H9 (cell line): ENCODE measurements around the gene RNASE8. TPM values are rescaled to one million over a fixed set of nuclear protein-coding genes. Genes with fewer than 3 reads are reported as not detected.
A peak's percentile ranks its signal among the peaks of the same experiment; 100 is the strongest.

Source experiments
- DNase-seq: peaks from one replicate; pipeline ENCODE4 v3.0.0-alpha.2; 2017
- H2AFZ ChIP-seq: one replicate; pipeline ENCODE4 v1.6.1; 2013; ENCODE audit warnings: mild to moderate bottlenecking, low read length, control low read depth, moderate library complexity
- H2AK5ac ChIP-seq: 2 replicates; pipeline ENCODE4 v1.6.1; 2013; ENCODE audit warnings: low read length, control low read depth, mixed read lengths; ENCODE audit not compliant: insufficient read length
- H2BK120ac ChIP-seq: one replicate; pipeline ENCODE4 v1.6.1; 2013; ENCODE audit warnings: low read depth, mild to moderate bottlenecking, low read length, control low read depth, inconsistent platforms; ENCODE audit not compliant: poor library complexity, severe bottlenecking
- H2BK12ac ChIP-seq: 2 replicates; pipeline ENCODE4 v1.6.1; 2013; ENCODE audit warnings: low read length, control low read depth, mixed read lengths, low read depth; ENCODE audit not compliant: insufficient read length
- H2BK15ac ChIP-seq: 2 replicates; pipeline ENCODE4 v1.6.1; 2013; ENCODE audit warnings: low read depth, low read length, control low read depth
- H2BK20ac ChIP-seq: one replicate; pipeline ENCODE4 v1.6.1; 2013; ENCODE audit warnings: low read depth, mild to moderate bottlenecking, low read length, control low read depth, inconsistent platforms; ENCODE audit not compliant: poor library complexity, severe bottlenecking
- H2BK5ac ChIP-seq: 2 replicates; pipeline ENCODE4 v1.6.1; 2013; ENCODE audit warnings: low read length, control low read depth, mixed read lengths; ENCODE audit not compliant: insufficient read length
- H3K14ac ChIP-seq: 2 replicates; pipeline ENCODE4 v1.6.1; 2013; ENCODE audit warnings: low read length, control low read depth; ENCODE audit not compliant: insufficient read depth
- H3K18ac ChIP-seq: 2 replicates; pipeline ENCODE4 v1.6.1; 2013; ENCODE audit warnings: low read depth, mild to moderate bottlenecking, mixed read lengths, low read length, control low read depth; ENCODE audit not compliant: insufficient read length
- H3K23ac ChIP-seq: 2 replicates; pipeline ENCODE4 v1.6.1; 2013; ENCODE audit warnings: low read length, control low read depth, mixed read lengths, low read depth; ENCODE audit not compliant: insufficient read length
- H3K23me2 ChIP-seq: 2 replicates; pipeline ENCODE4 v1.6.1; 2013; ENCODE audit warnings: low read depth, mild to moderate bottlenecking, mixed read lengths, low read length, control low read depth; ENCODE audit not compliant: insufficient read length, poor library complexity, severe bottlenecking
- H3K27ac ChIP-seq: 2 replicates; pipeline ENCODE4 v1.5.1; 2013; ENCODE audit warnings: low read length, control low read depth, mixed read lengths, low read depth; ENCODE audit not compliant: insufficient read length
- H3K27me3 ChIP-seq: 2 replicates; pipeline ENCODE4 v1.6.1; 2013; ENCODE audit warnings: low read length, control low read depth, inconsistent platforms; ENCODE audit not compliant: insufficient read depth
- H3K4ac ChIP-seq: 2 replicates; pipeline ENCODE4 v1.6.1; 2013; ENCODE audit warnings: low read depth, mild to moderate bottlenecking, control low read depth, inconsistent platforms, low read length, moderate library complexity
- H3K4me1 ChIP-seq: 2 replicates; pipeline ENCODE4 v1.6.1; 2013; ENCODE audit warnings: low read length, control low read depth, inconsistent platforms; ENCODE audit not compliant: insufficient read depth
- H3K4me2 ChIP-seq: 2 replicates; pipeline ENCODE4 v1.6.1; 2013; ENCODE audit warnings: low read length, control low read depth, mixed read lengths; ENCODE audit not compliant: insufficient read length, insufficient read depth
- H3K56ac ChIP-seq: 2 replicates; pipeline ENCODE4 v1.6.1; 2013; ENCODE audit warnings: low read depth, mild to moderate bottlenecking, mixed read lengths, low read length, control low read depth; ENCODE audit not compliant: insufficient read length
- H3K79me1 ChIP-seq: 2 replicates; pipeline ENCODE4 v1.6.1; 2013; ENCODE audit warnings: low read depth, mild to moderate bottlenecking, moderate library complexity, low read length, control low read depth, inconsistent platforms; ENCODE audit not compliant: insufficient read depth, poor library complexity, severe bottlenecking
- H3K79me2 ChIP-seq: 2 replicates; pipeline ENCODE4 v1.6.1; 2013; ENCODE audit warnings: low read length, control low read depth, inconsistent platforms; ENCODE audit not compliant: insufficient read depth
- H3K9ac ChIP-seq: 2 replicates; pipeline ENCODE4 v1.6.1; 2013; ENCODE audit warnings: low read length, control low read depth, mixed read lengths; ENCODE audit not compliant: insufficient read length; ENCODE audit errors: extremely low read depth
- H3K9me3 ChIP-seq: one replicate; pipeline ENCODE4 v1.6.1; 2013; ENCODE audit warnings: low read depth, low read length, inconsistent platforms; ENCODE audit not compliant: control insufficient read depth
- H3T11ph ChIP-seq: one replicate; pipeline ENCODE4 v1.6.1; 2013; ENCODE audit warnings: mild to moderate bottlenecking, low read length, control low read depth, inconsistent platforms
- H4K20me1 ChIP-seq: one replicate; pipeline ENCODE4 v1.6.1; 2013; ENCODE audit not compliant: control insufficient read depth, insufficient read length, insufficient read depth
- H4K5ac ChIP-seq: 2 replicates; pipeline ENCODE4 v1.6.1; 2013; ENCODE audit warnings: low read depth, mild to moderate bottlenecking, mixed read lengths, low read length, control low read depth; ENCODE audit not compliant: insufficient read length
- H4K8ac ChIP-seq: replicated peaks from 2 replicates; pipeline ENCODE4 v1.6.1; 2013; ENCODE audit warnings: low read length, control low read depth, mixed read lengths, low read depth; ENCODE audit not compliant: insufficient read length
- H4K91ac ChIP-seq: 2 replicates; pipeline ENCODE4 v1.6.1; 2013; ENCODE audit warnings: low read depth, mild to moderate bottlenecking, moderate library complexity, mixed read lengths, low read length, control low read depth; ENCODE audit not compliant: insufficient read length
- H3K27ac Mint-ChIP-seq, 3 experiments: 2 replicates in 2 of 3; 3 replicates in 1 of 3; pipeline ENCODE4 v1.8.0; 2020 to 2021; ENCODE audit warnings: mixed read lengths in 3 of 3, mild to moderate bottlenecking in 1 of 3, moderate library complexity in 1 of 3
- H3K27me3 Mint-ChIP-seq: 2 replicates; pipeline ENCODE4 v1.8.0; 2021; ENCODE audit warnings: low read depth, mild to moderate bottlenecking, moderate library complexity, mixed read lengths
- H3K36me3 Mint-ChIP-seq, 3 experiments: 2 replicates in 2 of 3; 3 replicates in 1 of 3; pipeline ENCODE4 v1.8.0; 2020 to 2021; ENCODE audit warnings: low read depth in 3 of 3, mixed read lengths in 3 of 3; ENCODE audit not compliant: insufficient read depth in 1 of 3
- H3K4me1 Mint-ChIP-seq, 2 experiments: 2 replicates each; pipeline ENCODE4 v1.8.0; 2020; ENCODE audit warnings: mixed read lengths in 2 of 2
- H3K4me3 Mint-ChIP-seq, 2 experiments: 2 replicates in 1 of 2; 3 replicates in 1 of 2; pipeline ENCODE4 v1.8.0; 2020 to 2021; ENCODE audit warnings: mild to moderate bottlenecking in 2 of 2, mixed read lengths in 2 of 2, moderate library complexity in 1 of 2
- H3K9me3 Mint-ChIP-seq, 2 experiments: 2 replicates in 1 of 2; 3 replicates in 1 of 2; pipeline ENCODE4 v1.8.0; 2020; ENCODE audit warnings: mild to moderate bottlenecking in 2 of 2, mixed read lengths in 2 of 2, moderate library complexity in 1 of 2
- CTCF ChIP-seq: fragments of 200-600 bp; sonication (generic); conservative IDR thresholded peaks from 3 replicates; pipeline ENCODE4 v1.8.0; 2021; ENCODE audit warnings: antibody characterized with exemption, mild to moderate bottlenecking
- WGBS: extraction: QIAGEN DNeasy Blood & Tissue Kit; methylation state at CpG from one replicate; pipeline ENCODE4 v1.1.7; 2013; ENCODE audit warnings: missing lambda C conversion rate, low lambda C conversion rate, mixed read lengths; ENCODE audit not compliant: insufficient read length; ENCODE audit errors: extremely low coverage; 5-methylcytosine and 5-hydroxymethylcytosine counted together
- total RNA-seq: library from RNA; stranded (reverse); gene quantifications from 2 replicates; pipeline ENCODE4 v1.2.1, GENCODE V29; 2021

Gene RNASE8
- total RNA-seq, 1 experiment from 2014 or later: not detected

- H2BK20ac ChIP-seq: no peak overlapping the region
- no peak overlapping the region for H3K18ac ChIP-seq
- no peaks in the 10 kb centered on the region for H3K27me3 ChIP-seq
- H3K56ac ChIP-seq: no peak overlapping the region
- H3K27me3 Mint-ChIP-seq: peaks cover 2% of the 10 kb centered on the region; the same call in 1 of the 2 replicates
- peaks cover 58 to 84% (median 77%) of the 10 kb centered on the region in 3 experiments for H3K36me3 Mint-ChIP-seq
- no peak overlapping the region for H2AK5ac ChIP-seq
- no peak overlapping the region for H3K23ac ChIP-seq
- H3K9ac ChIP-seq: no peak overlapping the region
- H4K91ac ChIP-seq: no peak overlapping the region
- H3K27ac ChIP-seq: no peak overlapping the region
- H3K4ac ChIP-seq: no peak overlapping the region; the same call in 1 of the 2 replicates
- WGBS: no CpG with 5 or more reads among the region's 19 CpGs
- no peaks in the 10 kb centered on the region for H4K20me1 ChIP-seq
- peak overlapping the region in 1 of 2 experiments; percentile 54; a peak in 2 of 5 replicates for H3K4me3 Mint-ChIP-seq
- no peak overlapping the region for H3T11ph ChIP-seq
- no peaks in the 10 kb centered on the region for H3K79me2 ChIP-seq
- no peak overlapping the region for H2AFZ ChIP-seq
- no peaks in the 10 kb centered on the region; a peak in 3 of 5 replicates for H3K9me3 Mint-ChIP-seq
- no peaks in the 10 kb centered on the region; the same call in 1 of the 2 replicates for H3K4me1 ChIP-seq
- peaks cover 24 to 26% of the 10 kb centered on the region in 2 experiments for H3K4me1 Mint-ChIP-seq
- no peaks in the 10 kb centered on the region for H3K23me2 ChIP-seq
- H3K4me2 ChIP-seq: no peak overlapping the region
- no peaks in the 10 kb centered on the region for H3K9me3 ChIP-seq
- no peak overlapping the region for H2BK12ac ChIP-seq
- H2BK120ac ChIP-seq: no peak overlapping the region
- H3K27ac Mint-ChIP-seq: peak overlapping the region; percentile 63 to 96 (median 67); a peak in 6 of 7 replicates
- H3K79me1 ChIP-seq: no peaks in the 10 kb centered on the region
- no peak overlapping the region for H2BK15ac ChIP-seq
- no peak overlapping the region for H4K8ac ChIP-seq
- H2BK5ac ChIP-seq: no peak overlapping the region
- DNase-seq: peak; percentile 90
- no peak overlapping the region for H3K14ac ChIP-seq
- no peak overlapping the region for H4K5ac ChIP-seq
- TF ChIP-seq CTCF: no peak
Measured at GRCh38 chr14:21087294-21088091, 29.9 kb downstream of the RNASE8 start.
